Ovary (tissue), 1 donor: ENCODE measurements around the gene BCL11B.

ENCODE experiments used
- EP300 ChIP-seq: sonication (generic); formaldehyde crosslinking; IDR thresholded peaks from one replicate; pipeline ENCODE4 v1.6.1; 2017; ENCODE audit warnings: antibody characterized with exemption
- POLR2A ChIP-seq: fragments of 450-650 bp; IDR thresholded peaks from one replicate; pipeline ENCODE4 v1.6.1; 2017; ENCODE audit warnings: antibody characterized with exemption, mild to moderate bottlenecking, moderate library complexity

DNA sequence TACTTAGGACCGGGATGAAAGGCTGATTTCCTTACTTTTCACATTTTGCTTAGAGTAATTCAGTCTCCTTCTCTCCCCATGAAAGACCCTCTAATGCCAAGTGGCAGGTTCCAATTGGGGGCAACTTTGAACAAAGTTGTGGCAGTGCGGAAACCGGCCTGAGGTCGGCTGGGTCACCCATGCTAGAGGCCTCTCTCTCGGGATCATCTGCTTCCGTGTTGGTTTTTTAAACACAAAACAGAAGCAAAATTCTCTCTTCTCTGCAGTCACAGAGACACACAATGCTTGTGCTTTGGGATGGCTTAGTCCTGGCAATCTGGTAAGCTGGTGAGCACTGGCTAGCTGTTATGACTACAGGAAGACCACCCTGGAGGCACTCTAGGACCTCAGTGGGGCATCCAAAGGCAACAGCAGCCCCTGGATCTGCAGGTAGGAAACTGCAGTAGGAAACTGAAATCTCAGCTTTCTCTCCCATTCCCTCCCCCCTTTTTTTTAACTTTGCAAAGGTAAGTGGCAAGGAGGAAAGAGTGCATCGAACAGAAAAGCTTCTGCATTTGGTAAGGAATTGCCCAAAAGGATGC, 102.1 kb downstream of the BCL11B start:
- TF ChIP-seq EP300 (no peak), POLR2A (no peak)
